ENCODE data around the gene NFIA. TPM values are rescaled to one million over a fixed set of nuclear protein-coding genes. Genes with fewer than 3 reads are reported as not detected.

NFIA gene
- total RNA-seq, 1 donor from 2014 or later: 16.2 TPM

GRCh38 chr1:61149010-61149860, 66.9 kb downstream of the NFIA start:
- peaks cover 4% of the 10 kb centered on the region for H3K27me3 Mint-ChIP-seq (ENCODE audit: unreplicated experiment)
- no peaks in the 10 kb centered on the region for H3K36me3 Mint-ChIP-seq (ENCODE audit: low read depth, unreplicated experiment)
- H3K4me1 Mint-ChIP-seq (ENCODE audit: unreplicated experiment): peaks cover 5% of the 10 kb centered on the region

DNA sequence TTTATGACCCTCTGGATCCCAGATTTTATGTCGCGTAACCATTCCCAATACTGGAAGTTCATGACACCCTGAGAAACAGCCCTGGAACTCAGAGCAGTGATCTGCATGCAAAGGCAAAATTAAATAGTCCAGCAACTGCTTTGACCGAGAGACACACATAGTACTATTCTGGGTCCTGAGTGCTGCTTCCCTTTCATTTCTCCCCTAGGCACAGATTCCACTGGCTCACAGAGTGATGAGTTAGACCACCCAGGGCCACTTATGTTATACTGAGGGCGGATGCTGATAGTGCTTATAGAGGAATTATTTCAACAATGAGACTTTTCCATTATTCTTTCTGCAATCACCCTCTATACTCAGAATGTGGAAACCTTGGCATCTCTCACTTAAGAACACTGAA, 69.2 kb downstream of the NFIA start:
- Mint-ChIP-seq H3K36me3 (ENCODE audit: low read depth, unreplicated experiment) (no peaks in the 10 kb centered on the region), H3K27me3 (ENCODE audit: unreplicated experiment) (no peaks in the 10 kb centered on the region), H3K27ac (ENCODE audit: unreplicated experiment) (no peak overlapping the region), H3K4me1 (ENCODE audit: unreplicated experiment) (peaks cover 8% of the 10 kb centered on the region), H3K9me3 (ENCODE audit: unreplicated experiment) (no peaks in the 10 kb centered on the region), H3K4me3 (ENCODE audit: unreplicated experiment) (no peak overlapping the region)
- TF ChIP-seq, protein P1, sequence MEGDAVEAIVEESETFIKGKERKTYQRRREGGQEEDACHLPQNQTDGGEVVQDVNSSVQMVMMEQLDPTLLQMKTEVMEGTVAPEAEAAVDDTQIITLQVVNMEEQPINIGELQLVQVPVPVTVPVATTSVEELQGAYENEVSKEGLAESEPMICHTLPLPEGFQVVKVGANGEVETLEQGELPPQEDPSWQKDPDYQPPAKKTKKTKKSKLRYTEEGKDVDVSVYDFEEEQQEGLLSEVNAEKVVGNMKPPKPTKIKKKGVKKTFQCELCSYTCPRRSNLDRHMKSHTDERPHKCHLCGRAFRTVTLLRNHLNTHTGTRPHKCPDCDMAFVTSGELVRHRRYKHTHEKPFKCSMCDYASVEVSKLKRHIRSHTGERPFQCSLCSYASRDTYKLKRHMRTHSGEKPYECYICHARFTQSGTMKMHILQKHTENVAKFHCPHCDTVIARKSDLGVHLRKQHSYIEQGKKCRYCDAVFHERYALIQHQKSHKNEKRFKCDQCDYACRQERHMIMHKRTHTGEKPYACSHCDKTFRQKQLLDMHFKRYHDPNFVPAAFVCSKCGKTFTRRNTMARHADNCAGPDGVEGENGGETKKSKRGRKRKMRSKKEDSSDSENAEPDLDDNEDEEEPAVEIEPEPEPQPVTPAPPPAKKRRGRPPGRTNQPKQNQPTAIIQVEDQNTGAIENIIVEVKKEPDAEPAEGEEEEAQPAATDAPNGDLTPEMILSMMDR (IDR thresholded peaks at IDR 0.05; ENCODE audit: unreplicated experiment): no peak
- DNase-seq (ENCODE audit: low spot score): no peak

More at GRCh38 chr1:61149010-61149860, 66.9 kb downstream of the NFIA start:
- Mint-ChIP-seq H3K27ac (ENCODE audit: unreplicated experiment) (no peak overlapping the region), H3K9me3 (ENCODE audit: unreplicated experiment) (no peaks in the 10 kb centered on the region), H3K4me3 (ENCODE audit: unreplicated experiment) (no peak overlapping the region)
- TF ChIP-seq, protein P1 (IDR thresholded peaks at IDR 0.05; ENCODE audit: unreplicated experiment): no peak
- no peak for DNase-seq (ENCODE audit: low spot score)

DNA sequence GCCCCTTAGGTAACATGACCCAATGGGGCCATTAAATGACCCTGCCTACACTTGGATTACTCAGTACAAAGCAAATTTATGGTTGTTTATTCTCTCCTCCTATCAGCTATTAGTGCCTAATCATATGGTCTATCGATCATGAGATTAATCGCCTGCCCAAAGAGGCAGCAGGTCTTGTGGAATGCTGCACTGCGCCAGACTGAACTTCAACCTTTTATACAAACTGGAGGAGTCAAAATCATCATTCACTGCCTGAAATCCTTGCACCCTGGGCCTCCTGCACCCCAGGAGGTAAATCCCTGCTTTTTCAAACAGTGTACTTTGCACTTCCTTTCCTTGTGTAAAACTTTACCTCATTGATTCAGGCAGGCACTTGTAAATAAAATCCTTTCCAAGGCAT, 69.7 kb downstream of the NFIA start:
- TF ChIP-seq, protein P1 (IDR thresholded peaks at IDR 0.05; ENCODE audit: unreplicated experiment): no peak
- H3K36me3 Mint-ChIP-seq (ENCODE audit: low read depth, unreplicated experiment): no peaks in the 10 kb centered on the region
- no peak overlapping the region for H3K27ac Mint-ChIP-seq (ENCODE audit: unreplicated experiment)
- no peaks in the 10 kb centered on the region for H3K9me3 Mint-ChIP-seq (ENCODE audit: unreplicated experiment)
- no peak overlapping the region for H3K4me3 Mint-ChIP-seq (ENCODE audit: unreplicated experiment)
- H3K4me1 Mint-ChIP-seq (ENCODE audit: unreplicated experiment): peaks cover 10% of the 10 kb centered on the region
- no peak for DNase-seq (ENCODE audit: low spot score)
- H3K27me3 Mint-ChIP-seq (ENCODE audit: unreplicated experiment): no peaks in the 10 kb centered on the region

DNA sequence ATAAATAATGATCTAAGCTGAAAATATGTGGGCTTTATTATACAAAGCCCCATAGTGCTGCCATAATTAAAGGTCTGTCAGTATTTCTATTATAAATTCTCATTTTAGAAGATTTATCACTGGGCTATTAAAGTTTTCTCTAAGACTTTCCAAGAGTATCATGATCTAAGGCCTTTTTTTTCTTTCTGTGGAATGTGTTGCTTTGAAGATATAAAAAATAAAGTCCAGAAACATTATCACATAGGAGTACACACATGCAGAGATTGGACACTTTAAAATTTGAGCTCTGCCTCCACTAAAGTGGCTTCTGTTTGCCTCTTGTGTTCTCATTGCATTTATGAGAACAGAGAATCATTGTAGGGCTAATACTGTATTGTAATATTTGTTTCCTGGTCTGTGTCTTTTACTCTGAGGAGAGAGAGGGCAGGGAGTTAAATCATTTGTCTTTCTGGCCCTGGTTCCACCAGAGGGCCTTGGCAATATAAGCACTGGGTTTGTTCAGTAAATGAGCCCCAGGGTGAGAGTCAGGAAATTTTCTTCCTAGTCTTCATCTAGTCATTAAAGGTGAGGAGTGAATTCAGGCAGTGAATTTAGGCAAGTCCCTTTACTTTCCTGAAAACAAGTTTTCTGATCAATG, 70.2 kb downstream of the NFIA start:
- DNase-seq (ENCODE audit: low spot score): no peak
- H3K4me3 Mint-ChIP-seq (ENCODE audit: unreplicated experiment): no peak overlapping the region
- no peak overlapping the region for H3K27ac Mint-ChIP-seq (ENCODE audit: unreplicated experiment)
- TF ChIP-seq, protein P1 (IDR thresholded peaks at IDR 0.05; ENCODE audit: unreplicated experiment): no peak
- no peaks in the 10 kb centered on the region for H3K9me3 Mint-ChIP-seq (ENCODE audit: unreplicated experiment)
- peaks cover 13% of the 10 kb centered on the region for H3K4me1 Mint-ChIP-seq (ENCODE audit: unreplicated experiment)
- H3K36me3 Mint-ChIP-seq (ENCODE audit: low read depth, unreplicated experiment): no peaks in the 10 kb centered on the region
- no peaks in the 10 kb centered on the region for H3K27me3 Mint-ChIP-seq (ENCODE audit: unreplicated experiment)

Measured in endothelial cell (in vitro differentiated cells).